NT2/D1 (cell line): ENCODE results near the gene TRAK1.

Source experiments
- SUZ12 ChIP-seq: IDR thresholded peaks from 2 replicates; pipeline ENCODE4 v1.6.1; 2011; ENCODE audit not compliant: insufficient read length, insufficient read depth; ENCODE audit errors: extremely low read depth
- YY1 ChIP-seq: IDR thresholded peaks from 2 replicates; pipeline ENCODE4 v1.6.1; 2011; ENCODE audit not compliant: insufficient read length, insufficient read depth
- ZNF274 ChIP-seq: IDR thresholded peaks from 2 replicates; pipeline ENCODE4 v1.6.1; 2011; ENCODE audit warnings: mild to moderate bottlenecking, low read depth, low read length

- TF ChIP-seq SUZ12 (no peak), YY1 (no peak), ZNF274 (no peak)
These were observed 53.1 kb downstream of the TRAK1 start for GRCh38 chr3:42144209-42144608.
